Endothelial cell of umbilical vein (primary cell): ENCODE results near the gene MZB1. TPM values are rescaled to one million over a fixed set of nuclear protein-coding genes. Genes with fewer than 3 reads are reported as not detected.

Experiments
- BruUV-seq: library from RNA; stranded (reverse); fragments of 400-500 nt; replicated peaks from 2 replicates; lab custom pipeline; 2021; lab: Mats Ljungman, UMichigan
- CTCF ChIA-PET: fragments of 300-600, 350-600 bp; sonication (Branson Sonifier 250); formaldehyde crosslinking; loops from one replicate; lab custom pipeline; 2021; ENCODE audit warnings: antibody characterized with exemption, inconsistent platforms; lab: Charles Lee
- POLR2A ChIA-PET: fragments of 300-600, 350-600 bp; sonication (Branson Sonifier 250); formaldehyde crosslinking; loops from one replicate; lab custom pipeline; 2021; ENCODE audit warnings: antibody characterized with exemption, inconsistent platforms; lab: Charles Lee
- DNase-seq: peaks from one replicate; pipeline ENCODE4 v3.0.0-alpha.2; 2011; ENCODE audit warnings: low read depth, low spot score
- FAIRE-seq: peaks from 2 replicates; lab custom pipeline; 2011; peaks lifted over from hg19 to GRCh38; lab: Jason Lieb, UNC
- H2AFZ ChIP-seq: 2 replicates; pipeline ENCODE4 v1.6.0; 2012; ENCODE audit warnings: low read depth, low read length, control low read depth, inconsistent platforms
- H3K27ac ChIP-seq: 2 replicates; pipeline ENCODE4 v1.5.1; 2011; ENCODE audit warnings: low read depth, mild to moderate bottlenecking, control low read depth, low read length, moderate library complexity; ENCODE audit not compliant: insufficient read depth
- H3K27me3 ChIP-seq, 2 experiments: 2 replicates each; pipeline versions ENCODE4 v1.6.0 to v1.6.1; 2011; ENCODE audit warnings: low read length in 2 of 2, mixed read lengths in 1 of 2; ENCODE audit not compliant: control insufficient read depth in 2 of 2, insufficient read depth in 2 of 2
- H3K36me3 ChIP-seq, 2 experiments: 2 replicates in 1 of 2; 3 replicates in 1 of 2; pipeline ENCODE4 v1.5.1; 2011; ENCODE audit warnings: low read length in 2 of 2, mild to moderate bottlenecking in 1 of 2, moderate library complexity in 1 of 2; ENCODE audit not compliant: control insufficient read depth in 2 of 2, insufficient read depth in 2 of 2; ENCODE audit errors: extremely low read depth in 1 of 2
- H3K4me1 ChIP-seq: 3 replicates; pipeline ENCODE4 v1.5.1; 2011; ENCODE audit warnings: mild to moderate bottlenecking, low read length; ENCODE audit not compliant: control insufficient read depth, insufficient read depth; ENCODE audit errors: extremely low read depth
- H3K4me2 ChIP-seq: 2 replicates; pipeline ENCODE4 v1.6.1; 2011; ENCODE audit warnings: low read length, control low read depth, mixed read lengths; ENCODE audit not compliant: insufficient read depth
- H3K4me3 ChIP-seq, 3 experiments: fragments of 200-600 bp in 1 of 3; sonication (generic), shearing (Covaris generic) in 1 of 3; replicated peaks in 1 of 3; 2 replicates each; pipeline ENCODE4 v1.5.1; 2011 to 2016; ENCODE audit warnings: control low read depth in 3 of 3, low read length in 3 of 3, mild to moderate bottlenecking in 2 of 3, inconsistent platforms in 1 of 3, low read depth in 1 of 3, moderate library complexity in 1 of 3; ENCODE audit not compliant: insufficient read depth in 1 of 3
- H3K79me2 ChIP-seq: 2 replicates; pipeline ENCODE4 v1.6.0; 2012; ENCODE audit warnings: low read length, inconsistent platforms; ENCODE audit not compliant: control insufficient read depth, insufficient read depth
- H3K9ac ChIP-seq: replicated peaks from 2 replicates; pipeline ENCODE3; 2011; ENCODE audit warnings: low read length, control low read depth; ENCODE audit not compliant: insufficient read depth; ENCODE audit errors: extremely low read depth
- H3K9me1 ChIP-seq: replicated peaks from 3 replicates; pipeline ENCODE4 v1.6.0; 2011; ENCODE audit warnings: mild to moderate bottlenecking, low read length; ENCODE audit not compliant: control insufficient read depth, insufficient read depth; ENCODE audit errors: extremely low read depth
- H3K9me3 ChIP-seq: replicated peaks from 2 replicates; pipeline ENCODE4 v1.5.1; 2012; ENCODE audit warnings: low read length, inconsistent platforms; ENCODE audit not compliant: control insufficient read depth, insufficient read depth
- H4K20me1 ChIP-seq: replicated peaks from 2 replicates; pipeline ENCODE3; 2011; ENCODE audit warnings: mild to moderate bottlenecking, low read length; ENCODE audit not compliant: control insufficient read depth, insufficient read depth; ENCODE audit errors: extremely low read depth
- EZH2 ChIP-seq: IDR thresholded peaks from 2 replicates; pipeline ENCODE4 v1.6.1; 2012; ENCODE audit warnings: borderline replicate concordance, low read depth, mild to moderate bottlenecking, moderate library complexity, low read length, inconsistent platforms; ENCODE audit not compliant: severe bottlenecking
- FOS ChIP-seq: IDR thresholded peaks from 2 replicates; pipeline ENCODE4 v1.6.1; 2011; ENCODE audit warnings: mild to moderate bottlenecking, low read length, moderate library complexity, borderline replicate concordance; ENCODE audit not compliant: insufficient read depth
- GATA2 ChIP-seq: IDR thresholded peaks from 2 replicates; pipeline ENCODE4 v1.7.0; 2011; ENCODE audit warnings: low read depth, mild to moderate bottlenecking, moderate library complexity, mixed read lengths, low read length; ENCODE audit not compliant: insufficient read length, insufficient read depth
- JUN ChIP-seq: IDR thresholded peaks from 2 replicates; pipeline ENCODE4 v1.6.1; 2011; ENCODE audit warnings: borderline replicate concordance, low read depth; ENCODE audit not compliant: insufficient read length, insufficient read depth
- MYC ChIP-seq: IDR thresholded peaks from one replicate; pipeline ENCODE4 v1.6.1; 2011; ENCODE audit warnings: mild to moderate bottlenecking, low read depth, low read length
- POLR2A ChIP-seq: IDR thresholded peaks from 2 replicates; pipeline ENCODE4 v1.6.1; 2012; ENCODE audit warnings: low read depth, mild to moderate bottlenecking, control low read depth, low read length
- POLR2AphosphoS5 ChIP-seq: IDR thresholded peaks from 2 replicates; pipeline ENCODE4 v1.6.1; 2012; ENCODE audit warnings: low read depth, mild to moderate bottlenecking, control low read depth, low read length, moderate library complexity; ENCODE audit not compliant: insufficient read depth
- dilution Hi-C: fragments of 300-500 bp; cut with MboI; formaldehyde crosslinking; loops from one replicate; pipeline ENCODE4 v1.15.0; 2019; ENCODE audit warnings: low sequenced_read_pairs; ENCODE audit not compliant: extremely low pct_ligation_motif_present
- intact Hi-C: fragments of 100-400 bp; cut with micrococcal nuclease; formaldehyde crosslinking; loops from one replicate; pipeline ENCODE4 v1.10.0; 2022
- polyA plus RNA-seq, 4 experiments: library from polyadenylated mRNA; depleted of rRNA in 3 of 4; stranded (reverse) in 3 of 4; unstranded in 1 of 4; fragments of >200 nt; gene quantifications; 2 replicates each; pipeline versions ENCODE4 v1.2.1 to v1.2.3, GENCODE V29; 2011 to 2012; ENCODE audit warnings: missing spikeins in 1 of 4
- total RNA-seq: library from RNA; stranded (reverse); gene quantifications from 2 replicates; pipeline ENCODE4 v1.2.3, GENCODE V29; 2021
- TF ChIP-seq, protein P1 (sequence below), 2 donors: IDR thresholded peaks; 1 replicate in 1 of 2; 2 replicates in 1 of 2; pipeline ENCODE4 v1.5.1; 2011; ENCODE audit warnings: low read length in 2 of 2, mild to moderate bottlenecking in 2 of 2, moderate library complexity in 2 of 2, control low read depth in 1 of 2, inconsistent platforms in 1 of 2, low read depth in 1 of 2; ENCODE audit not compliant: insufficient read depth in 1 of 2; ENCODE audit errors: extremely low read depth in 1 of 2
- TF ChIP-seq, protein P2 (sequence below): IDR thresholded peaks from 2 replicates; pipeline ENCODE4 v1.6.1; 2011; ENCODE audit not compliant: insufficient read depth, insufficient read length

Gene MZB1
- total and polyA plus RNA-seq, 2 donors (not counting 3 experiments of a cell fraction or from before 2014, with no cell fraction given) = not detected

DNA sequence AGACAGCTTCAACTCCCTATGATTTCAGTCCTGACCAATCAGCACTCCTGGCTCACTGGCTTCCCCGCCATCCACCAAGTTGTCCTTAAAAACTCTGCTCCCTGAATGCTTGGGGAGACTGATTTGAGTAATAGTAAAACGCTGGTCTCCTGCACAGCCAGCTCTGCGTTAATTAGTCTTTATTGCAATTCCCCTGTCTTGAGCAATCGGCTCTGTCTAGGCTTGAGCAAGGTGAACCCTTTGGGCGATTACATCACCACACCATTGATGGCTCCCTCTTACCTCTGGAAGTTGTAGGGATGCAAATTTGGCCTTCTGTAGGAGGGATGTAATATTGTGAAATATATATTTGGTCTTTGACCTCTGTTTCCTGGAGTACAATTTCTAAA is 3.7 kb downstream of the MZB1 start:
- Histone ChIP-seq H3K27me3 (no peaks in the 10 kb centered on the region), H3K9me1 (no peaks in the 10 kb centered on the region), H3K4me2 (no peak overlapping the region), H3K79me2 (no peaks in the 10 kb centered on the region), H3K4me1 (peaks cover 6% of the 10 kb centered on the region), H4K20me1 (no peaks in the 10 kb centered on the region), H3K9ac (no peak overlapping the region), H3K4me3 (no peak overlapping the region), H2AFZ (no peak overlapping the region), H3K27ac (no peak overlapping the region), H3K36me3 (no peaks in the 10 kb centered on the region), H3K9me3 (no peaks in the 10 kb centered on the region)
- DNase-seq = no peak
- dilution Hi-C loops = no loop called here
- TF ChIP-seq MYC (no peak), POLR2AphosphoS5 (no peak), EZH2 (no peak), POLR2A (no peak)
- no peak for FAIRE-seq
- intact Hi-C loops = no loop called here
- no TSS peak for BruUV-seq
- POLR2A ChIA-PET = no interaction called here
- CTCF ChIA-PET = no interaction called here

DNA sequence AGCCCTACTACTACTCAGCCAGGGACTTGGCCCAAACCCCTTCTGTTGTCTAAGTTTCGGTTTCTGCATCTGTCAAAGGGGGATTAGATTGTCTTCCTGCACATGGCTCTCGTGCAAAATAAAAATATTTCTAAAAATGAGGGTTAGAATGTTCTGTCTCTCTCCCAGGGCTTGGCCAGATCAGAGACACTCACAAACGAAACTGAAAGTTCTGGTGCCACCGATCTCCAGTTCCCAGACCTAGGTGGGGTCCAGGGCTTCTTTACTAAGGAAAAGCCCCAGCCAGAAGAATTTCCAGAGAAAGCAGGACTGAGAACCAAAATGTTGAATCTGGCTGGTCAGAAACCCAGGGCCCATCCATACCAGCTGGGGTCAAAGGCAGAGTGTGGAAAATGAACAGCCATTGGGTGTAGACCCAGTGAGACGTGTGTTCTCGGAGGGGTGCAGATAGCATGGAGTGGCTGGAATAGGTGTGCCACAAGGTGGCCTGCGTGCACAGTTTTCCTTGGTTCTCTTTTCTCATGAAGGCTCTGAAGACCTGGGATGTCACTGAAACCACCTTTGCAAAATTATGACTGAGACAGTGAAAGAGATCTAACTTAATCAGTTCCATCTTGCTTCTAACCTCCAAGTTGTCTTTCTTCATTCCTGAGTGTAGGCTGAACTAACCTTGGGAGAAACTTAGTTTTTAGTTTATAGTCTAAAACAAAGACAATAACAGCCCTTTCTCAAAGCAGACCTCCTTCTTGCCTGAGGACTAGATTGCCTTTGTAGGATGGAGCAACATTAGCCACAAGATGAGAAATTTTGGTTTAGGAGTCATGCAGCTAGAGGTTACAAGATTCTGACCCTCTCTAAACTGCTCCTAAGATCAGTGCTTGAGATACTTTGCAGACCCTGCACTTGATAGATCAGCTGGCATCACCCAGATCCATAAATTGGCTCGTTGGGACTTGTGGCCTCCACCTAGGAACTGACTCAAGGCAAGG is 4.4 kb downstream of the MZB1 start:
- DNase-seq (no peak), FAIRE-seq (no peak)
- Histone ChIP-seq H3K27ac (no peak overlapping the region), H4K20me1 (no peaks in the 10 kb centered on the region), H3K36me3 (no peaks in the 10 kb centered on the region), H3K4me1 (peaks cover 6% of the 10 kb centered on the region), H3K79me2 (no peaks in the 10 kb centered on the region), H3K9me3 (no peaks in the 10 kb centered on the region), H3K27me3 (no peaks in the 10 kb centered on the region), H3K4me3 (no peak overlapping the region), H3K4me2 (no peak overlapping the region), H3K9me1 (no peaks in the 10 kb centered on the region), H3K9ac (no peak overlapping the region), H2AFZ (no peak overlapping the region)
- TF ChIP-seq EZH2 (no peak), GATA2 (no peak), POLR2AphosphoS5 (no peak), FOS (no peak), JUN (no peak), MYC (no peak), POLR2A (no peak)
- TF ChIP-seq, protein P1, sequence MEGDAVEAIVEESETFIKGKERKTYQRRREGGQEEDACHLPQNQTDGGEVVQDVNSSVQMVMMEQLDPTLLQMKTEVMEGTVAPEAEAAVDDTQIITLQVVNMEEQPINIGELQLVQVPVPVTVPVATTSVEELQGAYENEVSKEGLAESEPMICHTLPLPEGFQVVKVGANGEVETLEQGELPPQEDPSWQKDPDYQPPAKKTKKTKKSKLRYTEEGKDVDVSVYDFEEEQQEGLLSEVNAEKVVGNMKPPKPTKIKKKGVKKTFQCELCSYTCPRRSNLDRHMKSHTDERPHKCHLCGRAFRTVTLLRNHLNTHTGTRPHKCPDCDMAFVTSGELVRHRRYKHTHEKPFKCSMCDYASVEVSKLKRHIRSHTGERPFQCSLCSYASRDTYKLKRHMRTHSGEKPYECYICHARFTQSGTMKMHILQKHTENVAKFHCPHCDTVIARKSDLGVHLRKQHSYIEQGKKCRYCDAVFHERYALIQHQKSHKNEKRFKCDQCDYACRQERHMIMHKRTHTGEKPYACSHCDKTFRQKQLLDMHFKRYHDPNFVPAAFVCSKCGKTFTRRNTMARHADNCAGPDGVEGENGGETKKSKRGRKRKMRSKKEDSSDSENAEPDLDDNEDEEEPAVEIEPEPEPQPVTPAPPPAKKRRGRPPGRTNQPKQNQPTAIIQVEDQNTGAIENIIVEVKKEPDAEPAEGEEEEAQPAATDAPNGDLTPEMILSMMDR (IDR thresholded peaks at IDR 0.05; ENCODE audit: extremely low read depth in 1 of 2, insufficient read depth in 1 of 2, low read depth in 1 of 2, low read length in 2 of 2) = no peak
- TF ChIP-seq, protein P2, sequence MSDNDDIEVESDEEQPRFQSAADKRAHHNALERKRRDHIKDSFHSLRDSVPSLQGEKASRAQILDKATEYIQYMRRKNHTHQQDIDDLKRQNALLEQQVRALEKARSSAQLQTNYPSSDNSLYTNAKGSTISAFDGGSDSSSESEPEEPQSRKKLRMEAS = no peak
- BruUV-seq = no TSS peak
- POLR2A ChIA-PET = no interaction called here
- CTCF ChIA-PET = no interaction called here
- intact Hi-C loops (no loop called here), dilution Hi-C loops (no loop called here)
